K562 (cell line): ENCODE results near the gene BCL2L12. TPM values are rescaled to one million over a fixed set of nuclear protein-coding genes. Genes with fewer than 3 reads are reported as not detected.
A peak's percentile ranks its signal among the peaks of the same experiment; 100 is the strongest.

Source experiments
- HMGXB4 ChIP-seq: sonication (generic); formaldehyde crosslinking; IDR thresholded peaks from 2 replicates; pipeline ENCODE4 v1.8.1; 2023; ENCODE audit warnings: mild to moderate bottlenecking, missing genetic modification reagents
- NFRKB ChIP-seq: fragments of 450-650 bp; IDR thresholded peaks from 2 replicates; pipeline ENCODE4 v1.6.1; 2016; ENCODE audit warnings: low read depth
- PATZ1 ChIP-seq: fragments of 250-450 bp; sonication (Bioruptor Pico); IDR thresholded peaks from 2 replicates; pipeline ENCODE4 v1.5.0; 2020; ENCODE audit warnings: mild to moderate bottlenecking, borderline replicate concordance
- RB1 ChIP-seq: fragments of 450-650 bp; IDR thresholded peaks from 2 replicates; pipeline ENCODE4 v1.6.1; 2017; ENCODE audit warnings: low read depth, mild to moderate bottlenecking
- TARDBP ChIP-seq: fragments of 450-650 bp; IDR thresholded peaks from 2 replicates; pipeline ENCODE4 v1.6.1; 2016
- TEAD4 ChIP-seq, 2 experiments: sonication (generic) in 1 of 2; formaldehyde crosslinking in 1 of 2; IDR thresholded peaks; 2 replicates each; pipeline versions ENCODE4 v1.6.1 to v1.8.0; 2012 to 2022; ENCODE audit warnings: borderline replicate concordance in 1 of 2, inconsistent platforms in 1 of 2, low read length in 1 of 2, mild to moderate bottlenecking in 1 of 2, missing genetic modification reagents in 1 of 2
- TRIM24 ChIP-seq, 2 experiments: fragments of 450-650 bp; IDR thresholded peaks; 2 replicates each; pipeline ENCODE4 v1.6.1; 2016
- polyA plus RNA-seq, 8 experiments: library from polyadenylated mRNA; depleted of rRNA in 4 of 8; stranded (reverse) in 5 of 8; unstranded in 3 of 8; fragments of >200 nt; fragmentation: Nextera tagmentation in 2 of 8; fragmentation: Illumina TruSeq in 1 of 8; extraction: Ambion mirVana in 2 of 8; extraction: Trizol in 1 of 8; gene quantifications; 2 replicates each; pipeline versions ENCODE4 v1.2.1 to v1.2.3, GENCODE V29; 2011 to 2014; ENCODE audit warnings: inconsistent platforms in 1 of 8, missing spikeins in 1 of 8
- total RNA-seq, 7 experiments: library from RNA; depleted of rRNA in 6 of 7; stranded (reverse); fragments of >200 nt in 6 of 7; fragmentation: Illumina TruSeq in 2 of 7; extraction: Trizol in 2 of 7; gene quantifications; 2 replicates each; pipeline versions ENCODE4 v1.2.1 to v1.2.3, GENCODE V29; 2011 to 2021; ENCODE audit warnings: low replicate concordance in 1 of 7
- TF ChIP-seq, protein P1 (sequence below): fragments of 200-600 bp; sonication (generic); IDR thresholded peaks from one replicate; pipeline ENCODE4 v1.6.1; 2012; ENCODE audit warnings: mild to moderate bottlenecking, low read depth, low read length, inconsistent platforms

Gene BCL2L12
- total and polyA plus RNA-seq, 9 of the 15 experiments (the other 6 are each of a cell fraction or from before 2014, with no cell fraction given), result 7.4 to 263 (median 81.2) TPM

DNA sequence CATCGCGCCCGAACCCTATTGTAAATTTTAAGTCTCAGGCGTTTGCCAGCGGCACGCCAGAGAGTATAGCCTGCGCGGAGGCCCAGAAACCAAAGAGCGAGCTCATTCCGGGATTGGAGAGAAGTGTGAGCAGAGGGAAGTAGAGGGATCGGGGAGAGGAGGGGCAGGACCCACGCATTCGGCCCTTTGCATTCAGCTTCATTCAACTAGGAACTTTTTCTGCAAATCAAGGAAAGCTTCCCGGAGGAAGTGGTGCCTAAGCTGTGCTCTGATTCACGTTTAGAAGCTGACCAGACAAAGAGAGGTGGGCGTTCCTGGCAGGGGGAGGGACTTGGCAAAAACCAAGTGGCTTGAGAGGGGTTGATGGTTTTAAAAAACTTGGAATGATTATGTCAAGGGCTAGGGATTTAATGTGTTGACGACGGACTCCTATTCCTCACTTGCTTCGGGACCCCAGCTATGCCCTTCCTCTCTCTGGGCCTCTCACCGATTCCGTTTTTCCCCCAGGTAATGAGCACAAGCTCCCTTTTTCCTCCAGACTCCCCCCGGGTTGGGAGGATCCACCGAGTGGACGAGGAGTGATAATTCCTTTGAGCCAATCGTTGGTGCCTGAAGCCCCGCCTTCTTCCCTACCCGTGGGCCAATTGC lies 10.5 kb downstream of the BCL2L12 start (continued):
- TF ChIP-seq, protein P1, sequence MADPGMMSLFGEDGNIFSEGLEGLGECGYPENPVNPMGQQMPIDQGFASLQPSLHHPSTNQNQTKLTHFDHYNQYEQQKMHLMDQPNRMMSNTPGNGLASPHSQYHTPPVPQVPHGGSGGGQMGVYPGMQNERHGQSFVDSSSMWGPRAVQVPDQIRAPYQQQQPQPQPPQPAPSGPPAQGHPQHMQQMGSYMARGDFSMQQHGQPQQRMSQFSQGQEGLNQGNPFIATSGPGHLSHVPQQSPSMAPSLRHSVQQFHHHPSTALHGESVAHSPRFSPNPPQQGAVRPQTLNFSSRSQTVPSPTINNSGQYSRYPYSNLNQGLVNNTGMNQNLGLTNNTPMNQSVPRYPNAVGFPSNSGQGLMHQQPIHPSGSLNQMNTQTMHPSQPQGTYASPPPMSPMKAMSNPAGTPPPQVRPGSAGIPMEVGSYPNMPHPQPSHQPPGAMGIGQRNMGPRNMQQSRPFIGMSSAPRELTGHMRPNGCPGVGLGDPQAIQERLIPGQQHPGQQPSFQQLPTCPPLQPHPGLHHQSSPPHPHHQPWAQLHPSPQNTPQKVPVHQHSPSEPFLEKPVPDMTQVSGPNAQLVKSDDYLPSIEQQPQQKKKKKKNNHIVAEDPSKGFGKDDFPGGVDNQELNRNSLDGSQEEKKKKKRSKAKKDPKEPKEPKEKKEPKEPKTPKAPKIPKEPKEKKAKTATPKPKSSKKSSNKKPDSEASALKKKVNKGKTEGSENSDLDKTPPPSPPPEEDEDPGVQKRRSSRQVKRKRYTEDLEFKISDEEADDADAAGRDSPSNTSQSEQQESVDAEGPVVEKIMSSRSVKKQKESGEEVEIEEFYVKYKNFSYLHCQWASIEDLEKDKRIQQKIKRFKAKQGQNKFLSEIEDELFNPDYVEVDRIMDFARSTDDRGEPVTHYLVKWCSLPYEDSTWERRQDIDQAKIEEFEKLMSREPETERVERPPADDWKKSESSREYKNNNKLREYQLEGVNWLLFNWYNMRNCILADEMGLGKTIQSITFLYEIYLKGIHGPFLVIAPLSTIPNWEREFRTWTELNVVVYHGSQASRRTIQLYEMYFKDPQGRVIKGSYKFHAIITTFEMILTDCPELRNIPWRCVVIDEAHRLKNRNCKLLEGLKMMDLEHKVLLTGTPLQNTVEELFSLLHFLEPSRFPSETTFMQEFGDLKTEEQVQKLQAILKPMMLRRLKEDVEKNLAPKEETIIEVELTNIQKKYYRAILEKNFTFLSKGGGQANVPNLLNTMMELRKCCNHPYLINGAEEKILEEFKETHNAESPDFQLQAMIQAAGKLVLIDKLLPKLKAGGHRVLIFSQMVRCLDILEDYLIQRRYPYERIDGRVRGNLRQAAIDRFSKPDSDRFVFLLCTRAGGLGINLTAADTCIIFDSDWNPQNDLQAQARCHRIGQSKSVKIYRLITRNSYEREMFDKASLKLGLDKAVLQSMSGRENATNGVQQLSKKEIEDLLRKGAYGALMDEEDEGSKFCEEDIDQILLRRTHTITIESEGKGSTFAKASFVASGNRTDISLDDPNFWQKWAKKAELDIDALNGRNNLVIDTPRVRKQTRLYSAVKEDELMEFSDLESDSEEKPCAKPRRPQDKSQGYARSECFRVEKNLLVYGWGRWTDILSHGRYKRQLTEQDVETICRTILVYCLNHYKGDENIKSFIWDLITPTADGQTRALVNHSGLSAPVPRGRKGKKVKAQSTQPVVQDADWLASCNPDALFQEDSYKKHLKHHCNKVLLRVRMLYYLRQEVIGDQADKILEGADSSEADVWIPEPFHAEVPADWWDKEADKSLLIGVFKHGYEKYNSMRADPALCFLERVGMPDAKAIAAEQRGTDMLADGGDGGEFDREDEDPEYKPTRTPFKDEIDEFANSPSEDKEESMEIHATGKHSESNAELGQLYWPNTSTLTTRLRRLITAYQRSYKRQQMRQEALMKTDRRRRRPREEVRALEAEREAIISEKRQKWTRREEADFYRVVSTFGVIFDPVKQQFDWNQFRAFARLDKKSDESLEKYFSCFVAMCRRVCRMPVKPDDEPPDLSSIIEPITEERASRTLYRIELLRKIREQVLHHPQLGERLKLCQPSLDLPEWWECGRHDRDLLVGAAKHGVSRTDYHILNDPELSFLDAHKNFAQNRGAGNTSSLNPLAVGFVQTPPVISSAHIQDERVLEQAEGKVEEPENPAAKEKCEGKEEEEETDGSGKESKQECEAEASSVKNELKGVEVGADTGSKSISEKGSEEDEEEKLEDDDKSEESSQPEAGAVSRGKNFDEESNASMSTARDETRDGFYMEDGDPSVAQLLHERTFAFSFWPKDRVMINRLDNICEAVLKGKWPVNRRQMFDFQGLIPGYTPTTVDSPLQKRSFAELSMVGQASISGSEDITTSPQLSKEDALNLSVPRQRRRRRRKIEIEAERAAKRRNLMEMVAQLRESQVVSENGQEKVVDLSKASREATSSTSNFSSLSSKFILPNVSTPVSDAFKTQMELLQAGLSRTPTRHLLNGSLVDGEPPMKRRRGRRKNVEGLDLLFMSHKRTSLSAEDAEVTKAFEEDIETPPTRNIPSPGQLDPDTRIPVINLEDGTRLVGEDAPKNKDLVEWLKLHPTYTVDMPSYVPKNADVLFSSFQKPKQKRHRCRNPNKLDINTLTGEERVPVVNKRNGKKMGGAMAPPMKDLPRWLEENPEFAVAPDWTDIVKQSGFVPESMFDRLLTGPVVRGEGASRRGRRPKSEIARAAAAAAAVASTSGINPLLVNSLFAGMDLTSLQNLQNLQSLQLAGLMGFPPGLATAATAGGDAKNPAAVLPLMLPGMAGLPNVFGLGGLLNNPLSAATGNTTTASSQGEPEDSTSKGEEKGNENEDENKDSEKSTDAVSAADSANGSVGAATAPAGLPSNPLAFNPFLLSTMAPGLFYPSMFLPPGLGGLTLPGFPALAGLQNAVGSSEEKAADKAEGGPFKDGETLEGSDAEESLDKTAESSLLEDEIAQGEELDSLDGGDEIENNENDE, result no peak
- TF ChIP-seq TEAD4 (IDR thresholded peaks at IDR 0.05; ENCODE audit: low read length) (peak; percentile 7; the same call in 1 of the 2 replicates), TEAD4 (CRISPR knock-in tag; IDR thresholded peaks at IDR 0.05; ENCODE audit: borderline replicate concordance) (no peak), TARDBP (peak; percentile 19; the same call in 1 of the 2 replicates), RB1 (peak; percentile 72), PATZ1 (CRISPR knock-in tag) (no peak), TRIM24 (IDR thresholded peaks at IDR 0.05) (peak in 1 of 2 experiments; percentile 22; a peak in 1 of 4 replicates), NFRKB (peak; percentile 68; the same call in 1 of the 2 replicates), HMGXB4 (CRISPR knock-in tag) (peak; percentile 75; the same call in 1 of the 2 replicates)
